C4-2B (cell line): ENCODE data around the gene FOXL2.
A peak's percentile ranks its signal among the peaks of the same experiment; 100 is the strongest.

Experiments
- H3K27ac ChIP-seq: fragments of 450-650 bp; 2 replicates; pipeline ENCODE4 v1.5.1; 2017
- CTCF ChIP-seq: fragments of 450-650 bp; conservative IDR thresholded peaks from 2 replicates; pipeline ENCODE4 v1.5.1; 2017; ENCODE audit warnings: mild to moderate bottlenecking
- ZFX ChIP-seq: fragments of 450-650 bp; IDR thresholded peaks from 2 replicates; pipeline ENCODE4 v1.6.1; 2017

Gene FOXL2

GRCh38 chr3:138944929-138945708 lies 1.8 kb downstream of the FOXL2 start:
- TF ChIP-seq ZFX (no peak), CTCF (no peak)
- no peak overlapping the region for H3K27ac ChIP-seq

- TF ChIP-seq ZFX (no peak), CTCF (no peak)
- no peak overlapping the region for H3K27ac ChIP-seq
Measured at GRCh38 chr3:138944654-138944928, 2.3 kb downstream of the FOXL2 start.

GRCh38 chr3:138943724-138944653 lies 2.9 kb downstream of the FOXL2 start:
- no peak overlapping the region for H3K27ac ChIP-seq
- no peak for TF ChIP-seq ZFX
- no peak for TF ChIP-seq CTCF

GRCh38 chr3:138942861-138943623 lies 3.9 kb downstream of the FOXL2 start:
- no peak overlapping the region for H3K27ac ChIP-seq
- no peak for TF ChIP-seq CTCF
- TF ChIP-seq ZFX = no peak

DNA sequence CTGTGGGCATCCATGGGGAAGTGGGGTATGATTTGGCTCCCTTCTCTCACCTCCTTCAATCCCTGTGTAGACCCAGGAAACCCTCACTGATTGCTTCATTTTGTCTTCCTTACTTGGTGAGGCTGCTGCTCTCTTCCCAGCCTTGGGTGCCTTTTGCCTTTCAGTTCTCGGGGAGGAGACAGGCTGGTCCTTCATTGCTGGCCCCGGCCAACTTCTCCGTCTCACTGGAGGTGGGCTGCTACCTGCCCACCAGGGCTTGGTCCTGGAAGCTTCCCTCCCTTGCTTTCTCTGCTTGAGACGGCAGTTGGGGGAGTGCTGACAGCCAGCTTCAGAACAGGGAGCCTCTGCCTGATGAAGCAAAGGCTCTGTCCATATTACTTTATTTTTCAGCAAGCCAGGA lies 4.7 kb downstream of the FOXL2 start:
- H3K27ac ChIP-seq = no peak overlapping the region
- TF ChIP-seq ZFX (no peak), CTCF (no peak)

- TF ChIP-seq CTCF (peak; percentile 89), ZFX (no peak)
Measured at GRCh38 chr3:138941259-138941885, 5.6 kb downstream of the FOXL2 start.

More at GRCh38 chr3:138941259-138941885, 5.6 kb downstream of the FOXL2 start:
- no peak overlapping the region for H3K27ac ChIP-seq
